HG02610 (cell line): ENCODE data around the gene C10orf62.
"Not testable (repeated sequence)": the region's sequence is repeated elsewhere in the genome, so short reads cannot be mapped to it uniquely, and the experiment has no call there.

ENCODE experiments used
- ATAC-seq: cut with Tn5 transposase; IDR thresholded peaks from one replicate; pipeline ENCODE4 v1.9.1; 2021; ENCODE audit warnings: mild to moderate bottlenecking, moderate library complexity; ENCODE audit not compliant: unreplicated experiment

The C10orf62 gene

DNA sequence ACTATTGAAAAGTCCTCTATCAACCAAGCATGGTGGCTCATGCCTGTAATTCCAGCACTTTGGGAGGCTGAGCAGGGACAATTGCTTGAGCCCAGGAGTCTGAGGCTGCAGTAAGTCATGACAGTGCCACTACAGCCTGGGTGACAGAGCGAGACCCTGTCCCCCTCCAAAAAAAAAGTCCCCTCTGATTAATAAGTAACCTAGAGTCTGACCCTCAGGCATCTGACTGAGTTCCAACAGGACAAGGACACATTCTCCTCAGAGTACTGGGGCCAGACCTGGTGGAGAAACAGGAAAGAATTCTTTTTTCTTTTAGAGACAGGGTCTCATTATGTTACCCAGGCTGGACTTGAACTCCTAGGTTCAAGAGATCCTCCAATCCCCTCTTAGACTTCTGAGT lies 33.8 kb downstream of the C10orf62 start:
- ATAC-seq = no peak

DNA sequence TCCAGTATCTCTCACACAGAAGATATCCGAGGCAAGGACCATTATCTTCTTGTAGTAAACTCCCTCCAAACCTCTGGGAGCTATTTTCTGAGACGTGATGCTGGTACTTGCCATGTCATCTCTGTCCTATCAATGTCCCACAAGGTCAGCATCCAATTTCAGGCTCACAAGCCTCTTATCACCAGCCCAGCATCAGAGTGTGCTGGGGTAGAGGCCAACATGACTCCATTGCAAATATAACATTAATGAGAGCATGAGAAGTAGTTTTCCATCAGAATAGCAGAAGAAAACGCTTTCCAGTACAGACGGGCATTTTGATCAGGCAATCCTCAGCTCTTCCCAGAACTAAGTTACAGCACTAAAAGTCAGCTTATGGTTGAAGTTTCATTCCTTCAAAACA lies 38.2 kb downstream of the C10orf62 start:
- no peak for ATAC-seq

DNA sequence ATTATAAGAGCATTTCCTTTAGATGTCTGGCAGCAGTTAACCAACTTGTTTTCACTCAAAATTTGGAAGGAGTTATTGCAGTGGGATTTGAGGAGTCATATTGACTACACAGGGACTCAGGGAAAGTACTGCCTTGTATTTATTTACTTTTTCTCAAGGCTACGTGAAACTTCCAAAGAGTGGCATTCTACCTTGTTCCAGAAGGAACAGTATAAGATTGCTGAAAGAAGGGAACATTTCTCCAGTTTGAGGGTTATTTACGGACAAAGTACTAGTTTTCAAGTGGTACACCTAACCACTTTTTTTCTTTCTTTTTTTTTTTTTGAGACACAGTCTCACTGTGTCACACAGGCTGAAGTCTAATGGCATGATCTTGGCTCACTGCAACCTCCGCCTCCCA lies 38.7 kb downstream of the C10orf62 start:
- no peak for ATAC-seq

DNA sequence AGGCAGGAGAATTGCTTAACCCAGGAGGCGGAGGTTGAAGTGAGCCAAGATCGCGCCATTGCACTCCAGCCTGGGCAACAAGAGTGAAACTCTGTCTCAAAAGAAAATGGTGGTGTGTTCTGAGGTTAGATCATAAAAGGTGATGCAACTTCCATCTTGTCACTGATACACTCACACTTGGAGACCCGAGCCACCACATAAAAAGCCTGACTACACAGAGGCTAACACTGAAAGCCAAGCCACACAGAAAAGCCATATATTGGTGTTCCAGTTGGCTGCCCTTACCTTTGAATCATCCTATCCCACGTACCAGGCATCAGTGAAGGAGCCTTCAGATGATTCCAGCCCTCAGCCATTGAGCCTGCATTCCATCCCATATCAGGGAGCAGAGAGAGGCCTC lies 39.8 kb downstream of the C10orf62 start:
- no peak for ATAC-seq

DNA sequence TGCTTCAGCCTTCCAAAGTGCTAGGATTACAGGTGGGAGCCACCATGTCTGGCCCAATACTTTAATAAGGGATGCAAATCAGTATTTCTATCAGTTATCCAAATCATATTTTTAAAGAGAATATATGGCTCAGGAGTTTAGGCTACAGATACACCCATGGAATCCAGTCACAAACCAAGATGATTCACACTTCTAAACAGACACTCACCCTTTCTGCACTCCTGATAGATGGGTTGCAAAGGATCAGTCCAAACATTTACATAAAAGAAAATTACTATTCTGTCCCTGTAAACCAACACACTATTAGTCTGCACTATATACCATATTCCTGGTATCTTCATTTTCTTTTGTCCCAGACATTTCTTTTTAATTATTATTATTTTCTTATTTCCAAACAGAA lies 41.6 kb downstream of the C10orf62 start:
- ATAC-seq = no peak

DNA sequence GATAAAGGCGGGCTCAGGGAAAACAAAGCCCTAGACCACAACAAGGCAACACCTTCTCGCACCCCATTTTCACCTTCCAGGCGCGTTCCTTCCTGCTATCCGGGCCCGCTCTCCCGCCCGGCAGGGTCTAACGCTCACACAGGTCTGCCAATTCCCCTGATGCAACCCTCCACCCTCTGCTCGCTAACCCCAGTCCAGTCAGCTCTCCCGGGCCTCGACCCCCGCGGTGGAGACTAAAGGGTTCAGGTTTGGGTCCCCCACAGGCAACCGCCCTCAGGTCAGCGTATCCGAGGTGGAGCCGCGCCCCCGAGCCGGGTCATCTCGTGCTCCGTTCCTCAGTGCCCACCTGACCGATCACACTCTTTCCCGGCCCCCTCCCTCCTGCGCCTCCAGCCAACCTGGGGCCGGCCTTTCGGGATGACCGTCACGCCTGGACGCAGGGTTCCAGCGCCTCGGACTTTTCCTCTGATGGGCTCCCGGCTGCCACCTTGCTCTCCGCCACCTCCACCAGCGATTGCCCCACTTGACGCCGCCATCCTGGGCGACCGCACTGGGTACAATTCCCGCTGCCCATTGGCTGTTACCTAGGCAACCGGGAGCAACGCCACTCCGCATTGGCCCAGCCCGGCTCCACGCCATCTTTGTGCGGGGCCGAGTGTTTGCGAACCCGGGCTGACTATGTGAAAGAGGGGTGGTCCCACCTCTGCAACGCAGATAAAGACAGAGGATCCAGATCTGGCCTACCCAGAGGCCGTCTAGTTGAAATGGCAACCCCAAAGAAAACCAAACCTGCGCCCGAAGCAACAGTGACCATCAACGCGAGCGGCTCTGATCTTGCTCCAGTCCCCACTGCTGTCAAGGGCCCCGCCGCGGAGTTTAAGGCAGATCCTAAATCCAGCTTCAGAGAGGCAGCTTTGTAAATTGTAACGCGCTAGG lies 43.7 kb downstream of the C10orf62 start, which contains the start of gene MORN4:
MORN4 (minus strand) TSS at position 552 of the 936 bp plus-strand sequence. CDS start 13,847 bp downstream, outside the sequence.
- peak; percentile 99 for ATAC-seq

DNA sequence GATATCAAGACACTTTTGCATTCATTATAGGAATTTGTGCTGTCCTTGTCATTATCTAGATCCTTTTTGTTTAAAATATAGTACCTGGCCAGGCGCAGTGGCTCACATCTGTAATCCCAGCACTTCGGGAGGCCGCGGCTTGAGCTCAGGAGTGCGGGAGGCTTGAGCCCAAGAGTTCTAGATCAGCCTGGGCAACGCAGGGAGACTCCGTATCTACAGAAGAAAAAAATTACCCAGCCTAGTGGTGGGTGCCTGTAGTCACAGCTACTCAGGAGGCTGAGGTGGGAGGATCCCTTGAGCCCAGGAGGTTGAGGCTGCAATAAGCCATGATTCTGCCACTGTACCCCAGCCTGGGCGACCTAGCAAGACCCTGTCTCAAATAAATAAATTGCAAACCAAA lies 44.4 kb downstream of the C10orf62 start:
- no peak for ATAC-seq

DNA sequence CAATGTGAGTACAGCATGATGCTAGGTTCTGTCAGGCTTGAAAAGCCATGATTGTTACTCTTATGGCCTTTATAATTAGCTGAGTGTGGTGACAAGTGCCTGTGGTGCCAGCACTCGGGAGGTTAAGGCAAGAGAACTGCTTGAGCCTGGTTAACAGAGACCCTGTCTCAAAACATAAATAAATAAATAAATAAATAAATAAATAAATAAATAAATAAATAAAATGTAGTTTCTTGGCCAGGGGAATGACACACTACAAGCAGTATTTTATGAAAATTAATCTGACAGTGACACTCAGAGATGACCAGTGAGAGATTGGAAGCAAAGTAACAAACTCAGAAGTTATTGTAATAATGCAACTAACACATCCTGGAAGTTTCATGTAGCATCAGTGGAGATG lies 46.1 kb downstream of the C10orf62 start:
- ATAC-seq = no peak

DNA sequence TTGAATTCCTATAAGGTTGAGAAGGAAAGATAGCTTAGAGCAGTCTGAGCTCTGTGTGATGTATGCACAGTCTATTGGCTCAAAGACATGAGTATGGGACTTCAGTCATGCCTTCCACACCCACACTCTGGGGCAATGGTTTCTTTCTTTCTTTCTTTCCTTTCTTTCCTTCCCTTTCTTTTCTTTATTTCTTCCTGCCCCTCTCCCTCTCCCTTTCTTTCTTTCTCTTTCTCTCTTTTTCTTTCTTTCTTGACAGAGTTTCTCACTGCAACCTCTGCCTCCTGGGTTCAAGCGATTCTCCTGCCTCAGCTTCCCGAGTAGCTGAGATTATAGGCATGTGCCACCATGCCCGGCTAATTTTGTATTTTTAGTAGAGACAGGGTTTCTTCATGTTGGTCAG lies 49.6 kb downstream of the C10orf62 start:
- not testable (repeated sequence) for ATAC-seq

DNA sequence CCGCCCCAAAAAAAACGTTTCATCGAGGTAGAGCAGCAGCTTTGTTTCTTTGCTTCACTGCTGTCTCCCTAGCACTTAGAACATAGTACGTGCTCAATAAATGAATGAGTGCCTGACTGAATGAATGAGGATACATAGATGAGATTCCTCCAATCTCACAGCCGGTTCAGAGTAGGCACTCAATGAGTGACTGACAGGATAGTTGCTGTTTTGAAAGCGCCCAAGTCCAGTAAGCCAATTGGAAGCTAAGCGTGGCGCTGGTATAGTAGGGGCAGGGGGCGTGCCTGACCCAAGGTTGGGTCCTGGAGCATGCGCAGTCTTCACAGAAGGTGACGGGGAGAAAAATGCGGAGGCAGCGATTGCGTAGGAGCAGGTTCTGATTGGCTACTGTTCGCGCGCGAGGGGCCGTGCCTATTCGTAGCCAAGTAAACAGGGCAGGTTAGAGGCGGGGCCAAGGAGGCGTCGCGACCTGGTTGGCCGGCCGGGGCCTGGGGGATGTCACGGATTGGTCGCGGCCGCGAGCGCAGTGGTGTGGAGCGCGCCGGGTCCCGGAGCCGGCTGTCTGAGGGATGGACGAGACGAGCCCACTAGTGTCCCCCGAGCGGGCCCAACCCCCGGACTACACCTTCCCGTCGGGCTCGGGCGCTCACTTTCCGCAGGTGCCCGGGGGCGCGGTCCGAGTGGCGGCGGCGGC lies 50.8 kb downstream of the C10orf62 start, which contains the start of gene PI4K2A:
PI4K2A (plus strand) TSS at position 498 of the 694 bp plus-strand sequence; CDS start at position 570, 72 bp downstream.
- peak; percentile 98 for ATAC-seq
